K562 (cell line): ENCODE measurements around the gene RNF166. TPM values are rescaled to one million over a fixed set of nuclear protein-coding genes. Genes with fewer than 3 reads are reported as not detected.

ENCODE experiments used
- ATF7 ChIP-seq: fragments of 450-650 bp; IDR thresholded peaks from 2 replicates; pipeline ENCODE4 v1.7.1; 2014; ENCODE audit warnings: mild to moderate bottlenecking, moderate library complexity
- CBX3 ChIP-seq, 2 experiments: IDR thresholded peaks; 1 replicate in 1 of 2; 2 replicates in 1 of 2; pipeline ENCODE4 v1.6.1; 2012; ENCODE audit warnings: inconsistent platforms in 2 of 2, low read length in 2 of 2, borderline replicate concordance in 1 of 2, control low read depth in 1 of 2
- CREB1 ChIP-seq, 2 experiments: sonication (generic) in 1 of 2; formaldehyde crosslinking in 1 of 2; IDR thresholded peaks; 2 replicates each; pipeline versions ENCODE4 v1.6.1 to v1.8.0; 2012 to 2022; ENCODE audit warnings: inconsistent platforms in 1 of 2, mild to moderate bottlenecking in 1 of 2, missing genetic modification reagents in 1 of 2, moderate library complexity in 1 of 2
- DNMT1 ChIP-seq: fragments of 450-650 bp; IDR thresholded peaks from 2 replicates; pipeline ENCODE4 v1.6.1; 2016; ENCODE audit warnings: antibody characterized with exemption, mild to moderate bottlenecking
- E2F1 ChIP-seq: sonication (generic); formaldehyde crosslinking; IDR thresholded peaks from 2 replicates; pipeline ENCODE4 v1.8.1; 2023; ENCODE audit warnings: mild to moderate bottlenecking, missing genetic modification reagents, moderate library complexity
- ETV5 ChIP-seq: sonication (generic); formaldehyde crosslinking; IDR thresholded peaks from 2 replicates; pipeline ENCODE4 v1.4.0; 2020; ENCODE audit warnings: low read depth, mild to moderate bottlenecking, missing genetic modification reagents
- HINFP ChIP-seq: fragments of 450-650 bp; conservative IDR thresholded peaks from 2 replicates; pipeline ENCODE4 v1.6.1; 2016; ENCODE audit warnings: missing genetic modification characterization, low read depth, mild to moderate bottlenecking, control low read depth, missing compliant biosample characterization
- HMBOX1 ChIP-seq: sonication (generic); IDR thresholded peaks from 2 replicates; pipeline ENCODE4 v1.6.1; 2016
- MED1 ChIP-seq: sonication (generic); formaldehyde crosslinking; IDR thresholded peaks from 2 replicates; pipeline ENCODE4 v1.8.1; 2023; ENCODE audit warnings: missing genetic modification reagents, borderline replicate concordance
- NUFIP1 ChIP-seq: fragments of 450-650 bp; IDR thresholded peaks from 2 replicates; pipeline ENCODE4 v1.6.1; 2018; ENCODE audit not compliant: partially characterized antibody
- PHF8 ChIP-seq: fragments of 200-600 bp; sonication (generic); IDR thresholded peaks from 2 replicates; pipeline ENCODE4 v1.6.1; 2012; ENCODE audit warnings: mixed run types, mild to moderate bottlenecking, inconsistent platforms, low read length, moderate library complexity, borderline replicate concordance
- POLR2B ChIP-seq: fragments of 450-650 bp; IDR thresholded peaks from 2 replicates; pipeline ENCODE4 v1.6.1; 2018; ENCODE audit warnings: low read depth; ENCODE audit not compliant: partially characterized antibody
- POU5F1 ChIP-seq: fragments of 150-350 bp; IDR thresholded peaks from 2 replicates; pipeline ENCODE4 v1.6.1; 2014; ENCODE audit warnings: borderline replicate concordance, low read length, low read depth, mild to moderate bottlenecking; ENCODE audit not compliant: partially characterized antibody
- RAD21 ChIP-seq, 2 experiments: fragments of 250-450 bp in 1 of 2; fragments of 450-650 bp in 1 of 2; sonication (Bioruptor Pico) in 1 of 2; formaldehyde crosslinking in 1 of 2; IDR thresholded peaks in 1 of 2; conservative IDR thresholded peaks in 1 of 2; 2 replicates each; pipeline versions ENCODE4 v1.4.0 to v1.8.0; 2020 to 2022; ENCODE audit warnings: mild to moderate bottlenecking in 2 of 2, moderate library complexity in 1 of 2
- RBFOX2 ChIP-seq: fragments of 200-400 bp; formaldehyde crosslinking; IDR thresholded peaks from 2 replicates; pipeline ENCODE4 v1.6.1; 2017; ENCODE audit warnings: low read depth, mild to moderate bottlenecking, low read length, moderate library complexity
- SIN3B ChIP-seq: fragments of 450-650 bp; IDR thresholded peaks from 2 replicates; pipeline ENCODE4 v1.6.1; 2017; ENCODE audit warnings: low read depth, mild to moderate bottlenecking, moderate library complexity
- SRF ChIP-seq, 2 experiments: fragments of 250-450, 450-650 bp in 1 of 2; sonication (Bioruptor Pico) in 1 of 2; sonication (generic) in 1 of 2; formaldehyde crosslinking; IDR thresholded peaks; 2 replicates each; pipeline versions ENCODE4 v1.5.0 to v1.5.1; 2020 to 2022; ENCODE audit warnings: mild to moderate bottlenecking in 1 of 2, missing genetic modification reagents in 1 of 2
- TARDBP ChIP-seq: fragments of 450-650 bp; IDR thresholded peaks from 2 replicates; pipeline ENCODE4 v1.6.1; 2016
- XRCC4 ChIP-seq: IDR thresholded peaks from one replicate; pipeline ENCODE4 v1.6.1; 2011; ENCODE audit not compliant: insufficient read depth, insufficient read length; ENCODE audit errors: extremely low read depth
- ZFP1 ChIP-seq: fragments of 450-650 bp; formaldehyde crosslinking; IDR thresholded peaks from 2 replicates; pipeline ENCODE4 v1.4.0; 2020; ENCODE audit warnings: mild to moderate bottlenecking, mixed read lengths
- ZNF175 ChIP-seq: fragments of 200-800 bp; sonication (Bioruptor generic); IDR thresholded peaks from 2 replicates; pipeline ENCODE4 v1.6.1; 2016; ENCODE audit warnings: low read depth, mild to moderate bottlenecking, missing genetic modification characterization, missing compliant biosample characterization
- ZNF316 ChIP-seq: fragments of 450-650 bp; IDR thresholded peaks from 2 replicates; pipeline ENCODE4 v1.6.1; 2016
- ZNF354B ChIP-seq: fragments of 250-450 bp; sonication (Bioruptor Pico); IDR thresholded peaks from 2 replicates; pipeline ENCODE4 v1.4.0; 2020
- ZNF79 ChIP-seq: fragments of 250-450 bp; sonication (Bioruptor Pico); IDR thresholded peaks from 2 replicates; pipeline ENCODE4 v1.4.0; 2020; ENCODE audit warnings: low read depth, mild to moderate bottlenecking, moderate library complexity
- polyA plus RNA-seq, 8 experiments: library from polyadenylated mRNA; depleted of rRNA in 4 of 8; stranded (reverse) in 5 of 8; unstranded in 3 of 8; fragments of >200 nt; fragmentation: Nextera tagmentation in 2 of 8; fragmentation: Illumina TruSeq in 1 of 8; extraction: Ambion mirVana in 2 of 8; extraction: Trizol in 1 of 8; gene quantifications; 2 replicates each; pipeline versions ENCODE4 v1.2.1 to v1.2.3, GENCODE V29; 2011 to 2014; ENCODE audit warnings: inconsistent platforms in 1 of 8, missing spikeins in 1 of 8
- total RNA-seq, 7 experiments: library from RNA; depleted of rRNA in 6 of 7; stranded (reverse); fragments of >200 nt in 6 of 7; fragmentation: Illumina TruSeq in 2 of 7; extraction: Trizol in 2 of 7; gene quantifications; 2 replicates each; pipeline versions ENCODE4 v1.2.1 to v1.2.3, GENCODE V29; 2011 to 2021; ENCODE audit warnings: low replicate concordance in 1 of 7
- TF ChIP-seq, protein P1 (sequence below): sonication (generic); formaldehyde crosslinking; IDR thresholded peaks from 2 replicates; pipeline ENCODE4 v1.5.0; 2020; ENCODE audit warnings: missing genetic modification reagents

The RNF166 gene
- total and polyA plus RNA-seq, 9 of the 15 experiments (the other 6 are each of a cell fraction or from before 2014, with no cell fraction given) = 0.56 to 60.3 (median 19.5) TPM

GRCh38 chr16:88747588-88748301 lies 41.5 kb upstream of the RNF166 start (continued):
- no peak for TF ChIP-seq HMBOX1
- peak; percentile 9 to 68; a peak in 2 of 4 replicates for TF ChIP-seq RAD21 (CRISPR knock-in tag; conservative IDR thresholded peaks at IDR 0.05 in 1 of 2, IDR thresholded peaks at IDR 0.05 in 1 of 2)
- TF ChIP-seq TARDBP = no peak
- TF ChIP-seq ZNF79 = no peak
- TF ChIP-seq DNMT1 = no peak
- TF ChIP-seq POU5F1 = no peak
- no peak for TF ChIP-seq ZNF175 (CRISPR knock-in tag)
- TF ChIP-seq E2F1 (CRISPR knock-in tag) = no peak
- no peak for TF ChIP-seq POLR2B
- no peak for TF ChIP-seq ZFP1 (CRISPR knock-in tag)
- no peak for TF ChIP-seq ATF7
- no peak for TF ChIP-seq ZNF316
- no peak for TF ChIP-seq PHF8
- no peak for TF ChIP-seq SIN3B
- TF ChIP-seq NUFIP1 = no peak
- TF ChIP-seq RBFOX2 = no peak
- no peak for TF ChIP-seq ETV5
- TF ChIP-seq, protein P1, sequence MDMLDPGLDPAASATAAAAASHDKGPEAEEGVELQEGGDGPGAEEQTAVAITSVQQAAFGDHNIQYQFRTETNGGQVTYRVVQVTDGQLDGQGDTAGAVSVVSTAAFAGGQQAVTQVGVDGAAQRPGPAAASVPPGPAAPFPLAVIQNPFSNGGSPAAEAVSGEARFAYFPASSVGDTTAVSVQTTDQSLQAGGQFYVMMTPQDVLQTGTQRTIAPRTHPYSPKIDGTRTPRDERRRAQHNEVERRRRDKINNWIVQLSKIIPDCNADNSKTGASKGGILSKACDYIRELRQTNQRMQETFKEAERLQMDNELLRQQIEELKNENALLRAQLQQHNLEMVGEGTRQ (CRISPR knock-in tag) = no peak
- no peak for TF ChIP-seq CBX3 (IDR thresholded peaks at IDR 0.05; ENCODE audit: borderline replicate concordance in 1 of 2, low read length in 2 of 2)
- no peak for TF ChIP-seq HINFP (tag)
- TF ChIP-seq ZNF354B (CRISPR knock-in tag) = no peak
- peak in 1 of 2 experiments; percentile 58; a peak in 1 of 4 replicates for TF ChIP-seq SRF (CRISPR knock-in tag; IDR thresholded peaks at IDR 0.05)
- no peak for TF ChIP-seq CREB1 (IDR thresholded peaks at IDR 0.05)
- peak; percentile 30; the same call in 1 of the 2 replicates for TF ChIP-seq CREB1 (CRISPR knock-in tag; IDR thresholded peaks at IDR 0.05)
- no peak for TF ChIP-seq MED1 (CRISPR knock-in tag)
- TF ChIP-seq XRCC4 = no peak
